Embryonic facial prominence (tissue), 1 donor: ENCODE measurements around the gene LRP1B.
"Not testable (repeated sequence)": the region's sequence is repeated elsewhere in the genome, so short reads cannot be mapped to it uniquely, and the experiment has no call there.

Experiments
- DNase-seq: peaks from one replicate; pipeline ENCODE4 v3.0.0-alpha.2; 2016; ENCODE audit errors: extremely low spot score

LRP1B gene

GRCh38 chr2:140714586-140714985 lies 1416.2 kb downstream of the LRP1B start:
- DNase-seq, result no peak

DNA sequence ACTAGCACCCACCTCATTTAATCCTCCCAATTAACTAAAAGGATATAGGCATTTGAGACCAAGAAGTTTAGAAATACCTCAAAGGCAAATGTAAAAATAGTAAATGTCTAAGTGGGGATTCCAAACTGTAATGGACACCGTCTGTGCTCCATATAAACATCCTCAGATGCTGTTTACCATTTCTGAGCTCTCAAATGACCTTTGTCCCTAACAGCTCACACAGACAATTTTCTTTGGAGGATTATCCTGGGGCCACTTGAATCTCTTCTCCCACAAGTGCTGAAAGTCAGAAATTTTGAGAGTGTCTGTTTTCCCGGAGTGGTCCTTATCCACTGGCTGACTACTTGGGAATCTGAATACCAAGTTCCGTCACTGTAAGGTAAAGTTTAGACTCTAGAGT lies 1418.9 kb downstream of the LRP1B start:
- DNase-seq, result no peak

GRCh38 chr2:140701726-140702125 lies 1429.1 kb downstream of the LRP1B start:
- no peak for DNase-seq

GRCh38 chr2:140698636-140699035 lies 1432.2 kb downstream of the LRP1B start:
- DNase-seq, result no peak

- DNase-seq, result no peak
Measured at GRCh38 chr2:140696449-140696848, 1434.4 kb downstream of the LRP1B start.

DNA sequence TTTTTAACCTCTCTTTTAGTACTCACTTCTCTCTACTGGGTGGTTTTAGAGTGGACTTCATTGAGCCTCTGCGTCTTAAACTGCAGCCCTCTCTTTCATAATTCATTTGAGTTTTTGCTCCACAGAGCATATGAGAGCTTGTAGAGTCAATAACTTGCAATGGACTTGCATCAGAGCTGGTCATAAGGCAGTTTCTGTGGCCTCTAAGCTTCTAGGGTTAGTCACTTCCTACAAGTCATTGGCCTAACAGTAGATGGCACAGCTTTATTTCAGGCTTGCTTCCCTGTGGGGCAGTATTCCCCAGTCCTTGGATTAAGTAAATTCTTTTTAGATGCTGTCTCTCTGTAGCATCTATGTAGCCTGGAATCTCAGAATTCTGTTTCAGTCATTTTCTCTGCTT lies 1435.7 kb downstream of the LRP1B start:
- DNase-seq, result no peak

GRCh38 chr2:140687825-140688224 lies 1443.0 kb downstream of the LRP1B start:
- DNase-seq, result no peak

DNA sequence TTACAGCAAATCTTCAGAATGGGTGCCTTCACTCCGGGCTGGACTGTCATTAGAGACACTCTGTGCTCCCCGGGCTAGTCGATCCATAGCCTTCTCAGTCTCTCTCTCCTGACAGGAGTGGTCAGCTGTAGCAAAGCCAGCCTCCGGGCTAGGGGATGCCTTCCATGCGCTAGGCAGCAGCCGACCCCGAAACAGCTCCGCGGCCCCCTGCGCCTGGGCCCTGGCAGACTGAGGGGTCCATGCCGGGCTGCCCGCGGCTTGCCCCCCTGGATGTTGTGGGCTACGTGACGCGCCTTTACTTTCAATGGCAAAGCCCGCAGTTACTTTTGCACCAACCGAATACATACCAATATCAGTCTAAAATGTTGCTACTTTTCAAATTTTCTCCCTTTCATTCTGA lies 1447.2 kb downstream of the LRP1B start:
- no peak for DNase-seq

- DNase-seq, result no peak
Measured at GRCh38 chr2:140680862-140681261, 1450.0 kb downstream of the LRP1B start.

DNA sequence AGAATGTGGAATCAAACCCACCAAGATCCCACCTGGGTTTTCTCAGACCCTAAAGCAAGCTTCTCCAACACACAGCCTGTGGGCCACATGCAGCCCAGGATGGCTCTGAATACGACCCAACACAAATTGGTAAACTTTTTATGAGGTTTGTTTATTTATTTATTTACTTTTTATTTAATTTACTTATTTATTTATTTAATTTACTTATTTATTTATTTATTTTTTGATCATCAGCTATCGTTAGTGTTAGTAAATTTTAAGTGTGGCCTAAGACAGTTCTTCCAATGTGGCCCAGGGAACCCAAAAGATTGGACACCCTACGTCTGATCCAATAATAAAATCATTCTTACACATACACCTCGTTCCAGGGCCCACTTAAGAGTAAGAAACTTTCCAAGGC lies 1451.1 kb downstream of the LRP1B start:
- no peak for DNase-seq

DNA sequence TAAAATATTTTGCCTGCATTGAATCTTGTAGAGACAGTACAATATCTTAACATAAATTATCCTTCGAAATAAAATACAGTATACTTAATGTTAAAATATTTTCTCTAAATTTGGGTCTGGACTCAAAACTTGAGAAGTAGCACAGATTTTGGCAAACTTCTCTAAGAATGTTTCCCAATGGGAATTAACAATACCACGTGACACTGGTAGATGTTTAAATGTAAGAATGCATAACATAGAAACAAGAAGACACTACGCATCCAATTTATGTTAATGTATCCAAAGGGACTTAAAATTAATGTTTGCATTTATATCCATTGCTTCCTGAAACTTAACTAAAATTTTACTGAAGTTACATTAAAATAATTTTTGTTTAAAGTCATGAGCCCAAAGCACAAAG lies 1460.9 kb downstream of the LRP1B start:
- no peak for DNase-seq

DNA sequence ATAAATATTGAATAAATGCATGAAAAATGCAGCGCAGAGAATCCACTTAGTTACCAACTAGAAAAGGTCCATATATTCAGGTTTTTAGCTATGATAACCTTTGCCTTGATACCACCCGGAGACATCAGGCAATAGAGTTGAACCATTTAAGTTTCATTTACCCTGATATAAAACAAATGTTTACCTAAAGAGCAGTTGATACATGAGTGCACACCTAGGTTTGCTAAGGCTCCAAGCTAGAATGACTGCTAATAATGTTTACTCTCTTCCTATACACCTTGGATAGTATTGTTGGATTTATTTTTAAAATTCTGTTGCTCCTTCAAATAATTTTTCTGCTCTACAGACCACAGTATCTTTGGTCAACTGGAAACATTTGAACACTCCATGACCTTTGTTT lies 1463.6 kb downstream of the LRP1B start:
- DNase-seq, result no peak

DNA sequence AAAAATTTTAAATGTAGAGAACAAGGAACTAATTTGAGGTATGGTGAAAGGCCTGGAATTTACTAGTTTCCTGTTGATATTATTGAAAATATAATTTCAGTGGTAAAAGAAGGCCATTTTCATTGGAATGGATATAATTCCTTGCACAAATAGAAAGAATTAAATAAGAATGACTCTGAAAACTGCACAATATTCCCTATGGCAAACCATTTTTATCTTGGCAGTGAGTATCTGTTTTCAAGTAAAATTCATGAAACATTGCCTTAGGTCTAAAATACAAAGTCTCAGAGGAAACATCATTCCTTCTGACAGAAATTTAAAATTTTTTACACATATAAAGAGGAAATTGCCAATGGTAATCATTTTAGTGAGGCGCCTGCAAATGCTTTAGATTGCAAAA lies 1468.3 kb downstream of the LRP1B start:
- DNase-seq, result no peak

- no peak for DNase-seq
Measured at GRCh38 chr2:140658760-140659692, 1471.8 kb downstream of the LRP1B start.

DNA sequence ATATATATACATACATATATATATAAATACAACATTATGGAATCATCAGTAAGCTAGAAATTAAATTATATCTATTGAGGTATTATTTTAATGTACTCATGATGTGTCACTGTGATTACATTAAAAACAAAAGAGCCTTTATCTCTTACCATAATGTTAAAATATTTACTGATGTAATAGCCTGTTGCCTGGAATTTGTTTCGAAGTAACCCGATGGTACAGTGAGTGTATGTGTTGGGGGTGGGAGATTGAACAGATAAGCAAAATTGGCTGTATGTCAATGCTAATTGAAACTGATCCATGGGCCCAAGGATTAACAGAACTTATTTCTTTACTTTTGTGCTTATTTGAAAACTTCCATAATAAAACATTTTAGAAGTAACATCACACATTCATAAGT lies 1473.2 kb downstream of the LRP1B start:
- DNase-seq, result no peak

GRCh38 chr2:140654565-140654964 lies 1476.3 kb downstream of the LRP1B start:
- peak; percentile 23 for DNase-seq

DNA sequence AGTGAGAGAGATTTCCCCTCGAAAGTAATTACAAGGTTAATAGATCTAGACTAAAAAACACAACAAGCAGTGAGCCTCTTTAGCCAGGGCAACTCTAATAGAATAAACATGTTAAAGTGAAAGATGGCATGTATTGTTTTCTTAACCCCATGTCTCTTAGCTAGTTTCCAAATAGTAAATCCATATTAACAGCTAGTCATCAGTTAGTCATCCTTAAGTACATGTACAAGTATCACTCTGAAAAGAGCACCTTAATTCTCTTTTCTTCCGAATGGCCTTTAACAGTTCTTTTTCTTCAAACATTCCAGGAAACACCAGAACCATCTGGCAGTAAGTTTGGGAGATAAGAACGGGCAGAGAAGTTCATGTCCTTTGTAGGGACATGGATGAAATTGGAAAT lies 1480.0 kb downstream of the LRP1B start:
- no peak for DNase-seq

- DNase-seq, result not testable (repeated sequence)
Measured at GRCh38 chr2:140650134-140650533, 1480.7 kb downstream of the LRP1B start.

DNA sequence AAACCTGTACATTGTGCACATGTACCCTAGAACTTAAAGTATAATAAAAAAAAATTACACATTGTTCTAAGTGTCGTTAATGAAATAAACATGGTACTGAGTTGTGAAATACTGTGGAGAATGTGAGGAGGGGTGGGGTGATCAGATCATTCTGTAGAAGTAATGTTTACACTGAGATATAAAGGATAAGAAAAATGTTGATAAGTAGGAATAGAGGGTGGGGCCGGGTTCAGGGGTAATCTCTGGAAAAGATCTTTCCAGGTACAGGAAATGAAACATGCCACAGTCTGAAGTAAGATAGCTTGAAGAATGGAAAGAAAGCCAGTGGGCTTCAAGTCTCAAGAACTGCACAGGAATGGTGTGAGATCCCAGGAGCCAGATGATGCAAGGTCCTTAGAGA lies 1482.4 kb downstream of the LRP1B start:
- DNase-seq, result no peak

GRCh38 chr2:140643761-140644187 lies 1487.0 kb downstream of the LRP1B start:
- DNase-seq, result no peak

GRCh38 chr2:140641163-140641562 lies 1489.7 kb downstream of the LRP1B start:
- no peak for DNase-seq

- no peak for DNase-seq
Measured at GRCh38 chr2:140639628-140640027, 1491.2 kb downstream of the LRP1B start.

- DNase-seq, result no peak
Measured at GRCh38 chr2:140630557-140630956, 1500.3 kb downstream of the LRP1B start.

DNA sequence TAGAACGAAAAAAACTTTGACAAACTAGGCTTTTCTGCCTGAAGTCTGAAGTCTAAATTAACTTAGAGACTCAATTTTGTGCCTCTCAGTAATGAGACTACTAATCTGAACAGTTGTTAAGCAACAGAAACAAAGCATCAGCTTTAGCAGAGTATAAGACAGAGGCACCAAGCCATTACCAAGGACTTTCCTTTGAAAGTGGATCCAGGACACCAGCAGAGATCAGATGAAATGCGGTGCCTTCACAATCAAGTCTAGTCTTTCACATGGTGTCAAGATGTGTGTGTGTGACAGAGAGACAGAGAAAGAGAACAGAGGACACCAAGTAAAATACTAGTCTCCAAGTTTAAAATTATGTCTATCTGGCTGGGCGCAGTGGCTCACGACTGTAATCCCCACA lies 1502.9 kb downstream of the LRP1B start:
- no peak for DNase-seq
